ENCODE results near the gene RABGGTA.
A peak's percentile ranks its signal among the peaks of the same experiment; 100 is the strongest.
"Not testable (repeated sequence)": the region's sequence is repeated elsewhere in the genome, so short reads cannot be mapped to it uniquely, and the experiment has no call there.

Gene RABGGTA

DNA sequence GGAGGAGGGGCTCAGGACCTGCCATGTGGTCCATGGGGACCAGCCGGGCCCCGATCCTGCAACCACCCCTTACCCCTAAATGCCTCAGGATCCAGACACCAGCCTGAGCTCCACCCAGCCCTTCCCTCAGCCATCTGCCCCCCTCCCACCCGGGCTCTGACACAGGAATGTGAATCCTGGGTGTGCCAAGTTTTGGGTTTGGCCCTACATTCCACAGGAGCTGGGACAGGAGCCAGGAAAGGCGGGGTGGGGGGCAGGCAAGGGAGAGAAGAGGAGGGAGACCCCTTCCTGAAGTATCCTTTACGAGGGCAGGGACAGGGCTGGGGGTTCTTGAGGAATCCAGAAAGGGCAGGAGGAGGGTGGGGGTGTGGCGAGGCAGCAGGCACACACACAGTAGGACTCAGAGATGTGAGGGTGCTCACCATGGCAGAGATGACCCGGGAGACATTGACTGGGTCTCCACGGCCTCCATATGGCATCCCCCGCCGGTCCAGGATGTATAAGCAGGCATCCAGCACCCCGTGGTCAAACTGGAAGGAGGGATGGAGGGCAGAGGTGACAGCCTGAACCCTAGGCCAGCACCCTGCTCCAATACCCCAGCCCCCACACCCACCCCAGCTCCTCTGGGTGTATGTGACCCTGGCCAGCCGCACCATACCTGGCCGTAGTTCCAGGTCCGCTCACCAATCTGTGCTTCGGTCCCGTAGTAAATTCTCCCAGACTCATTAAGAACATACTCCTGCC, 11.9 kb downstream of the RABGGTA start:
- no peak for DNase-seq

DNA sequence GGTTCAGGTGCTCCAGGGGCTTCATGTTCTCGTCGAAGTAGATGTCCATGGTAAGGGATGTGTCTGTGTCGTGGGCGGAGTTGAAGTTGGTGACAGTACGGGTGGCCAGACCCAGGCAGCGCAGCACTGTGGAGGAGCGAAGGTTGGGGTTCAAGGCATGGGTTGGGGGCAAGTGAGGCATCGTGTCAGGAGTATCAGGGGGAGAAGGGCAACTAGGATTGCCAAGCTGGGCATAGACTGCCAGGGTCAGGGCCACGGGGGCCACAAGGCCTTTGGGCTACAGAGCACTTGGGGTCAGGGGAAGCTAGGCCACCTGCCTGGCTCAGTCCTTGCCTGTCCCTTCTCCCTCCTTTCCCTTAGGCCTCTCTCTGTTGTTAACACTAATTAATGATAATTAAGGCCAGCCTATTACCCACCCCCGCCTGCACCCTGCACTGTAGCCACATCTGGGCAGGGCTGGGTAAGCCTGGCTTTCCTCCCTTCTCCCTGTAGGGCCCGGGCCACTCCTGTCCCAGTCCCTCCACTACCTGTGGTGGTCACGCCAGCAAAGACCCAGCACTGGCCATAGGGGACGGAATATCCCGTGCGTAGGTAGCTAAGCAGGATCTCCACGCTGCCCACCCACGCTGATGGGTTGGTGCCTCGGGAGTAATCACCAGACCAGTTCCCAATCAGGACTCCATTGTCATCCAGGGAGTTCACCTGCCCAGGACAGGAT, 12.7 kb downstream of the RABGGTA start:
- DNase-seq = no peak

GRCh38 chr14:24258119-24258518, 13.3 kb downstream of the RABGGTA start:
- DNase-seq = no peak

DNA sequence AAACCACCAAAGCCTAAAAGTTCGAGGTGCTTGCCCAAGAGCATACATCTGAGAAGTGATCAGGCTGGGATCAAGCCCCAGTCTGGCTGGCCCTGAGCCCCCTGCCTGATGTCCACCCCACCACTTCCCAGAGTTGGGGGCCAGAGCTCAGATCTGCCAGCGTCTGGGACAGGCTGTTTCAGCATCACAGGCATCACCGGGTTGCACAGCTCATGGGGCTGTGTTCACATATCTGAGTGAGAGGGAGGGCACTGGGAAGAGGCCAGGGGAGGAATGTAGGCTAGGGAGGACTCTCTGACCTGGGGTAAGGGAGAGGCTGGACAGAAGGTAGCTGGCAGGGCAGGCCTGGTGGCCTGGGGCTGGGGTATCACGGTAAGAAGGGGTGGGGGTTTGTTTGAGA, 14.4 kb downstream of the RABGGTA start:
- DNase-seq = no peak

DNA sequence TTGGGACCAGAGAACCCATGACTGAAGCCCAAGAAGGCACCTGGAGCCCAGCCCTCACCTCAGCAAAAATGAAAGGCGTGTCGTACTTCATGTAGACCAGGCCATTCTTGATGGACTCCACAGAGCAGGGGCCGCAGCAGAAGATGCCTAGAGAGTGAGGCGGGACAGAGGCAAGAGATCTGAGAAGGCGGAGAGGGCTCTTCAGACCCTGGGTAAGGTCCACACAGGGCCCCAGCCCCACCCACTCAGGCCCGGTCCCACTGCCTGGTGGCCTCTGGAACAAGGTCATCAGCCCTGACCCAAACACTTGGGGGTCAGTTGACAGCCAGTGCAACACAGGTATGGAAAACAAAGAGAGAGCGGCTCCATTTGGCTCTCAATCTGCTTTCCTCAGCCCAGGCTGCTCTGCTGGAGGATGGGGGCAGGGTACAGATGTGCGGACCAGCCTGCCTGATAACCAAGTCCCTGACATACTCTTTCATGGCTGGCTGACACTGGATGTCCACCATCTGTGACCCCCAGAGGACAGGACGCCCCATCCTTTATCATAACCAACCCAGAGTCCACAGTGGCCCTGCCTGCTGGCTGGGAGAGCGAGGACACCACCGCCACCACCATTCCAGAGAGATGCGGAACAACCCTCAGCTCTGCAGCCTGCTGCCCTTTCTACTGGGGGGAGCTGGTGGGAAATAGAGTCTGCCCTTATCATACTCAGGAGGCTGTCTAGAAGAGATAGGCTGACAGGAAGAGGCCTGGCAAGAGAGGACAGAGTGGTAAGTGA, 15.3 kb downstream of the RABGGTA start:
- no peak for DNase-seq

GRCh38 chr14:24255438-24255837, 16.0 kb downstream of the RABGGTA start:
- DNase-seq = no peak

DNA sequence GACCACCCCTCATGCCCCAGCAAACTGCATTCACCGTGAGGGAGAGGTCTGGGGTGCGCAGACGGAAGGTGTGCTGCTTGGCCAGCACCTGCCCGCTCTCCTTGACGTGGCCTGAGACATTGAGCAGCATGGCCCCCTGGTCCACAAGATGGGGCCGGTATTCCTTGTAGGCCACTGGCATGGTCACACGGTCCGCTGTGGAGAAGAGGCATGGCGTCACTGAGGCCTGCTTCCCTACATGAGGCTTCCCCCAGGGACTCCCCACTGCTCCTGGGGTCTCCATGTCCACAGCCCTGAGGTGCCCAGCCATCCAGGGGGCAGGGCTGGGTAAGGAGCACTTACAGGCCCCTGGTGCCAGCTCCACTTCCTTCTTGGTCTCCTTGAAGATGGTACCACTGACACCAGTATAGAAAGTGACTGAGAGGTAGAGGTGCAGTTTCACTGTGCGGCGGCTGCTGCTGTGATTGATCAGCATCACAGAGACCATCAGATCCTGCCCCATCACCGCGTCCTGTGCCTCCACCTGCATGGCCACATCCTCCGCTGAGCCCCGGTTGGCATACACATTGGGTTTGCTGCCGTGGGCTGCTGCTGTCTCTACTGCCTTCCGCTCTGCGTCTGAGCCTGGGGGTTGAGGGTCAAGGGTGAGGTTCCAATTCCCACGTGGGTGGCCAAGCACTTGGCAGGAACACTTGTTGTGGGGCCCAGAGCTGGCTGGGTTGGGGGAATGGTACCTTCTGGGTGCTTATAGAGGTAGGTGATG, 16.6 kb downstream of the RABGGTA start:
- DNase-seq = no peak

DNA sequence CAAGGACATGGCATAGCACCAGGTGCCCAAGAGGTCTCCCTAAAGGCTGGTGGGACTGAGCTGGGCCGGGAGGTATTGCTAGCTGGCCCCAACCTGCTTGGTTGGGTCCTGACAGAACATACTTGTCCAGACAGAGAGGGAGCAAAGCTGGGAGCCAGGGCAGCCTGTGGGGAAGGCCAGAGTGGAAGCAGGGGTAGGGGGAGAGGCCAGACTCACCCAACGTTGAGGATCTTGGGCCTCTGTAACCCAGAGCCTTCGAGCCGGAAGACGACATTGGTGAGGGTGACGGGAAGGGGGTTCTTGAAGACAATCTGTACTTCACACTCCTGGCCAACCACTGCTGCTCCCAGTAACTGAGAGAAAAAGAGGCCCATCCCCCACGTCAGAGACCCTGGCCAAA, 17.5 kb downstream of the RABGGTA start:
- DNase-seq = no peak

DNA sequence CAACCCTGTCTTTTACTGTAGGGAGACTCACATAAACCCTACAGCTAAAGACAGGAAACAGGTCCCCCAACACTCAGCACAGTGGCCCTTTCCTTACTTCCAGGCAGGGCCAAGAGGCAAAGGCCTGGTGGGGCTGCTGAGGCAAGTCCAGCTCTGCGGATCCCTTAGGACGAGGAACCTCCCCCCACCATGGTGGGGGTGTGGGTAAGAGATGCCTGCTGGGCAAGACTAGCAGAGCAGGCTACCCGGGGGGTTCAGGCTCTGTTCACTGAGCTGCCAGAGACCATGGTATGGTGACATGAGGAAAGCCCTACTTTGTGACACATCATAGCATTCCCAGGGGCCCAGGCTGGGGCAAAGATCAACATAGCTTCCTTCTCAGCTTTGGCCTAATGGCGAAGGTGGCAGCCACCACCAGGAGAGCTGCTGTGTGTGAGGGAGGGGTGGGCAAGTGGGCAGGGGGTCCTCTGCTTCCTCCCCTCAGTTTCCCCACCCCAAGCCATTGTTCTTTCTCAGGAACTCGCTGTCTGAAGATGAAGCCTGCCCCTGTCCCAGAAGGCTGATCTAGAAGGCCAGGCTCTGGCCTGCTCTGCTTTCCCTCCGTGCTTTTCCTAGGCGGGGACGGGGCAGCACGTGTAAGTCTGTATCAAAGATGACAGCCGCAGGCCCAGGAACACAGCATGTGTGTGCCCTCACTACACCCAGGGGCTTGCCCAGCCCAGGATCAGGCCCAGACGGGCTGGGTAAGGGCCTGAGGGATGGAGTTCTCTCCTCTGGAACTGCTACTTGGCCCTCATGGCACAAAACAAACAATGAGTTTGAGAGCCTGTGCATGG, 18.9 kb downstream of the RABGGTA start:
- no peak for DNase-seq

DNA sequence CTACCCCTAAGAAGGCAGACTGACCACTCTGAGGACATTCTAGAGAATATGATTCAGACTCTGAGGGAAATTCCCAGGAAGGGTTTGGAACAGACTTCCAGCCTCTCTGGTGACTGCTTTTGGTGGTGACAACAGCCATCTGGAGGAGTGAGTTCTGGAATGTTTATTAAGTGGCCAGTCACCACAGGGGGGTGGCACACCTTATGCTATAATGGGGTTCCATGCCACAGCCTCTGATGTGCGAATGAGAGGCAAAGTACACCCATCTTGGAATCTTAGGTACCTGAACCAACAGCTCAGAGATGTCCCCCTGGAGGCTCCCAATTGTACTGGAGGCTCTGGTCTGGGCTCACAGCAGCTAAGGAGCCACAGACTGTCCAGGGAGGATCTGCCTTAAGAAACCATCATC, 19.5 kb downstream of the RABGGTA start:
- DNase-seq = no peak

GRCh38 chr14:24250354-24250753, 21.0 kb downstream of the RABGGTA start:
- DNase-seq = no peak

GRCh38 chr14:24249230-24250021, 22.0 kb downstream of the RABGGTA start:
- DNase-seq = no peak

- no peak for DNase-seq
Measured at GRCh38 chr14:24247422-24247821, 24.0 kb downstream of the RABGGTA start.

GRCh38 chr14:24246765-24247212, 24.6 kb downstream of the RABGGTA start:
- DNase-seq = no peak

DNA sequence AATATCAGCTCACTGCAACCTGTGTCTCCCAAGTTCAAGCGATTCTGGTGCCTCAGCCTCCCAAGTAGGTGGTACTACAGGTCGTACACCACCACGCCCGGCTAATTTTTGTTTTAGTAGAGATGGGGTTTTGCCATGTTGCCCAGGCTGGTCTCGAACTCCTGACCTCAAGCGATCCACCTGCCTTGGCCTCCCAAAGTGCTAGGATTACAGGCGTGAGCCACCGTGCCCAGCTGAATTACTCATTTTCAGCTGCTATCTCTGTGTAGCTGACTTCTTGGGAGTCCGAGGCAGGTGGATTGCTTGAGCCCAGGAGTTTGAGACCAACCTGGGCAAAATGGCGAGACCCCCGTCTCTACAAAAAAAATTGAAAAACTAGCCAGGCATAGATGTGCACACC, 26.0 kb downstream of the RABGGTA start:
- DNase-seq = not testable (repeated sequence)

DNA sequence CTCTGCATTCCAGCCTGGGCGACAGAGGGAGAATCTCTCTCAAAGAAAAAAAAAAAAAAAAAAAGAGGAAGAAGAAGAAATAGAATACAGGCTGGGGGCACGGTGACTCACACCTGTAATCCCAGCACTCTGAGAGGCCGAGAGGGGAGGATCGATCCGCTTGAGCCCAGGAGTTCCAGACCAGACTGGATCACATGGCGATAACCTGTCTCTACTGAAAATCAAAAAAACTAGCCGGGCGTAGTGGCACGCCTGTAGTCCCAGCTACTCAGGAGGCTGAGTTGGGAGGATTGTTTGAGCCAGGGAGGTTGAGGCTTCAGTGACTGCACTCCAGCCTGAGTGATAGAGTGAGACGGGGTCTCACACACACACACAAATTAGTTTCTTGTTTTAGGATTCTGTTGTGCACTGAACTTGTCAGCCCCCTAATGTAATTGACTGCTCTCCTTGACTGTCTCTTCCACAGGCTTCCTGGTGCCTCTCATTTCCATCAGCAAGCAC, 28.0 kb downstream of the RABGGTA start:
- DNase-seq = no peak

GRCh38 chr14:24241829-24242443, 29.5 kb downstream of the RABGGTA start:
- peak; percentile 95 for DNase-seq

DNA sequence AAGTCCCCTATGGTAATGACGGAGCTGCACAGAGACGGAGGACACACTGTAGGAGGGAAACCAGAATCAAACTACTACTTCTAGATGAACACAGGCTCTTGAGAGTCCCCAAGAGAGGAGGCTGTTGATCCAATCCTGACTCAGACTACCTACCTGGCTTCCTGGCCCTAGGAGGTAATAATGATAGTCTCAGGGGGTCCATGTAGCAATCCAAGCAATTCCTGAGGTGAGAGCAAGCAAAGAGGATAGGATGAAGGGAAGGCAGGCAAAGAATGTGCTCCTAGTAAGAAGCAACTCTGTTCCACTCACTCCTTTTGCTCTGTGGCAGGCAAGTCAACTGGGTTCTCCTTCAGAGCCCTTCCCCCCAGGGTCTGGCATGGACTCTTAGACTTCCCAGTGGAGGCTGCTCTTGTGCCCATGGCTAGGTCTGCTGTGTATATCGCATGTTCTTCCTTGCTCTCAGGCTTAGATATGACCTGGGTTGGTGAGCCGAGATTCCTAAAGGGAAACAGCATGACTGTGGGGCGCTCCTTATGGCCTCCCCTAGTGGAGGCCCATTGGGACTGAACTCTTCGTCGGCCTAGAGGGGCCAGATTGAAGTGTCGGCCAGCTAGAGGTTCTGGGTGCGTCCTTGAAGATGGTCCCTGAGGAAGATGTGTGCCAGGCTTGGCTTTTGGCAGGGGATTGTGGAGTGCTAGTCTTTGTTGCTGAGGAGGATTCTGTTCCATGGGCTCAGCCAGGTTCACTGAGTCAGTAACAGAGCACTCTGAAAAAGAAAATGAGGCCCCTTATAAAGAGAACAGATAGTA, 31.1 kb downstream of the RABGGTA start:
- no peak for DNase-seq

DNA sequence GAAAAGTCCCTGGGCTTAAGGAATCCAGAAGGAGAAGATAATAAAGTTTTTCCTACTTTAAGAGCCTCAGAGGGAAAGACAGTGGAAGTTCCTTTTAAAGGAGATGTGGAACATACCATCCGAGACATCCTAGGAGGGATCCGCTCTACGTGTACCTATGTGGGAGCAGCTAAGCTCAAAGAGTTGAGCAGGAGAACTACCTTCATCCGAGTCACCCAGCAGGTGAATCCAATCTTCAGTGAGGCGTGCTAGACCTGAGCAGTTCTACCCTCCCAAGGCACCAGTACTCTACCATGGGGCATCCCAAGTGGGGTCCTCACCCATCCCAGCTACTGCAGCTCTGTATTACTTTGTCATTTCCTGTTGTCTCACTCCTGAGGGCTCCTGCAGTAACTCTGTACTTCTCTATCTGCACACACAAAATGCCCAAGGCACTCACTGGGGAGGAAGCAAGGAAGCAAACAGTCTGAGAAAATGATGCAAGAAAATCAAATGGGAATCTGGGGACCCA, 32.8 kb downstream of the RABGGTA start:
- no peak for DNase-seq
